IMR-90 (cell line): ENCODE results near the gene MSRB1. TPM values are rescaled to one million over a fixed set of nuclear protein-coding genes. Genes with fewer than 3 reads are reported as not detected.

ENCODE experiments used
- ATAC-seq: fragments of 200-7000 bp; cut with Tn5 transposase; 2 replicates; pipeline ENCODE4 v1.9.1; 2020; ENCODE audit warnings: low read depth, mild to moderate bottlenecking, moderate library complexity
- BruUV-seq: library from RNA; stranded (reverse); fragments of 400-500 nt; replicated peaks from 2 replicates; lab custom pipeline; 2021; lab: Mats Ljungman, UMichigan
- CTCF ChIA-PET: fragments of 300-600 bp; formaldehyde crosslinking; extraction: SDS; loops from one replicate; lab custom pipeline; 2021; ENCODE audit warnings: antibody characterized with exemption; lab: Yijun Ruan, JAX
- POLR2A ChIA-PET: fragments of 300-600 bp; sonication (Branson Sonifier 250); formaldehyde crosslinking; loops from one replicate; lab custom pipeline; 2022; ENCODE audit warnings: antibody characterized with exemption; ENCODE audit not compliant: unreplicated experiment; lab: Charles Lee
- DNase-seq: peaks from one replicate; pipeline ENCODE4 v3.0.0; 2013
- H2AFZ ChIP-seq: replicated peaks from 2 replicates; pipeline ENCODE3; 2013; ENCODE audit warnings: low read length, mild to moderate bottlenecking; ENCODE audit not compliant: poor library complexity
- H2AK5ac ChIP-seq: 2 replicates; pipeline ENCODE4 v1.6.1; 2013; ENCODE audit warnings: low read depth, low read length, inconsistent platforms
- H2AK9ac ChIP-seq: replicated peaks from 2 replicates; pipeline ENCODE3; 2013; ENCODE audit warnings: mild to moderate bottlenecking, low read depth, low read length, moderate library complexity; ENCODE audit not compliant: poor library complexity
- H2BK120ac ChIP-seq: 2 replicates; pipeline ENCODE4 v1.6.1; 2013; ENCODE audit warnings: low read depth, low read length, inconsistent platforms
- H2BK15ac ChIP-seq: 3 replicates; pipeline ENCODE4 v1.6.1; 2013; ENCODE audit warnings: low read depth, low read length, inconsistent platforms
- H2BK20ac ChIP-seq: 2 replicates; pipeline ENCODE4 v1.6.1; 2013; ENCODE audit warnings: low read depth, mild to moderate bottlenecking, inconsistent platforms, low read length, moderate library complexity
- H2BK5ac ChIP-seq: 2 replicates; pipeline ENCODE4 v1.6.1; 2013; ENCODE audit warnings: mild to moderate bottlenecking, low read depth, low read length, inconsistent platforms; ENCODE audit not compliant: poor library complexity, severe bottlenecking
- H3K14ac ChIP-seq: replicated peaks from 2 replicates; pipeline ENCODE4 v1.6.1; 2013; ENCODE audit warnings: low read depth, low read length, inconsistent platforms
- H3K18ac ChIP-seq: 2 replicates; pipeline ENCODE4 v1.6.1; 2013; ENCODE audit warnings: low read depth, low read length, control low read depth
- H3K23ac ChIP-seq: 2 replicates; pipeline ENCODE4 v1.6.1; 2013; ENCODE audit warnings: low read depth, low read length, inconsistent platforms
- H3K27ac ChIP-seq: 2 replicates; pipeline ENCODE4 v1.5.1; 2013; ENCODE audit warnings: mild to moderate bottlenecking, control low read depth, low read length; ENCODE audit not compliant: insufficient read depth
- H3K27me3 ChIP-seq: 2 replicates; pipeline ENCODE4 v1.6.1; 2013; ENCODE audit warnings: low read length; ENCODE audit not compliant: control insufficient read depth, insufficient read depth
- H3K36me3 ChIP-seq: 2 replicates; pipeline ENCODE4 v1.6.1; 2013; ENCODE audit warnings: low read length, mixed read lengths; ENCODE audit not compliant: control insufficient read depth, insufficient read depth
- H3K4ac ChIP-seq: 2 replicates; pipeline ENCODE4 v1.6.1; 2013; ENCODE audit warnings: low read depth, low read length, inconsistent platforms
- H3K4me1 ChIP-seq: 2 replicates; pipeline ENCODE4 v1.6.1; 2013; ENCODE audit warnings: low read length, mixed read lengths; ENCODE audit not compliant: control insufficient read depth, insufficient read depth
- H3K4me2 ChIP-seq: 2 replicates; pipeline ENCODE4 v1.6.1; 2013; ENCODE audit warnings: low read depth, mild to moderate bottlenecking, control low read depth, low read length, moderate library complexity
- H3K4me3 ChIP-seq: 2 replicates; pipeline ENCODE4 v1.5.1; 2013; ENCODE audit warnings: low read depth, mild to moderate bottlenecking, control low read depth, low read length, moderate library complexity; ENCODE audit not compliant: insufficient read depth
- H3K56ac ChIP-seq: 2 replicates; pipeline ENCODE4 v1.6.1; 2013; ENCODE audit warnings: low read length, inconsistent platforms; ENCODE audit not compliant: insufficient read depth; ENCODE audit errors: extremely low read depth
- H3K79me1 ChIP-seq, 2 experiments: 2 replicates each; pipeline ENCODE4 v1.6.1; 2013; ENCODE audit warnings: low read length in 2 of 2, inconsistent platforms in 1 of 2, low read depth in 1 of 2
- H3K9ac ChIP-seq: 2 replicates; pipeline ENCODE4 v1.6.1; 2013; ENCODE audit warnings: low read depth, low read length, control low read depth
- H3K9me1 ChIP-seq: 2 replicates; pipeline ENCODE4 v1.6.1; 2013; ENCODE audit warnings: low read length, inconsistent platforms; ENCODE audit not compliant: insufficient read depth
- H3K9me3 ChIP-seq: 2 replicates; pipeline ENCODE4 v1.6.1; 2013; ENCODE audit warnings: low read length; ENCODE audit not compliant: control insufficient read depth, insufficient read depth
- H4K20me1 ChIP-seq: 2 replicates; pipeline ENCODE4 v1.6.1; 2013; ENCODE audit warnings: low read length, inconsistent platforms; ENCODE audit not compliant: insufficient read depth
- H4K5ac ChIP-seq: 2 replicates; pipeline ENCODE4 v1.6.1; 2013; ENCODE audit warnings: mild to moderate bottlenecking, low read depth, low read length, control low read depth
- H4K8ac ChIP-seq, 2 experiments: 2 replicates each; pipeline ENCODE4 v1.6.1; 2013; ENCODE audit warnings: low read depth in 2 of 2, low read length in 2 of 2, control low read depth in 1 of 2, inconsistent platforms in 1 of 2
- H4K91ac ChIP-seq: 2 replicates; pipeline ENCODE4 v1.6.1; 2013; ENCODE audit warnings: low read depth, low read length, inconsistent platforms; ENCODE audit not compliant: insufficient read depth
- BHLHE40 ChIP-seq: fragments of 150-350 bp; IDR thresholded peaks from 2 replicates; pipeline ENCODE4 v1.6.1; 2016; ENCODE audit warnings: mild to moderate bottlenecking, low read depth, low read length
- CEBPB ChIP-seq: IDR thresholded peaks from 2 replicates; pipeline ENCODE4 v1.6.1; 2012; ENCODE audit warnings: low read depth, low read length, improper control_type of control experiment
- CTCF ChIP-seq: conservative IDR thresholded peaks from 2 replicates; pipeline ENCODE4 v1.5.1; 2012; ENCODE audit warnings: mild to moderate bottlenecking, low read depth, low read length, improper control_type of control experiment
- ELK1 ChIP-seq: fragments of 150-350 bp; IDR thresholded peaks from 2 replicates; pipeline ENCODE4 v1.6.1; 2016; ENCODE audit warnings: low read depth, mild to moderate bottlenecking, low read length, moderate library complexity, borderline replicate concordance
- FOS ChIP-seq: fragments of 150-350 bp; IDR thresholded peaks from 2 replicates; pipeline ENCODE4 v1.6.1; 2016; ENCODE audit warnings: low read depth, low read length
- MAFK ChIP-seq: IDR thresholded peaks from 2 replicates; pipeline ENCODE4 v1.6.1; 2012; ENCODE audit warnings: low read depth, low read length, improper control_type of control experiment
- MAZ ChIP-seq: IDR thresholded peaks from 2 replicates; pipeline ENCODE4 v1.6.1; 2012; ENCODE audit warnings: low read depth, mild to moderate bottlenecking, low read length, improper control_type of control experiment, moderate library complexity, borderline replicate concordance
- MXI1 ChIP-seq: IDR thresholded peaks from 2 replicates; pipeline ENCODE4 v1.6.1; 2012; ENCODE audit warnings: low read depth, mild to moderate bottlenecking, low read length, moderate library complexity, borderline replicate concordance
- NFE2L2 ChIP-seq: fragments of 150-350 bp; IDR thresholded peaks from 2 replicates; pipeline ENCODE4 v1.6.1; 2016; ENCODE audit warnings: low read depth, mild to moderate bottlenecking, low read length
- POLR2A ChIP-seq: IDR thresholded peaks from 2 replicates; pipeline ENCODE4 v1.6.1; 2012; ENCODE audit warnings: mild to moderate bottlenecking, low read depth, low read length
- RAD21 ChIP-seq: IDR thresholded peaks from 2 replicates; pipeline ENCODE4 v1.6.1; 2012; ENCODE audit warnings: low read length, improper control_type of control experiment
- RCOR1 ChIP-seq: IDR thresholded peaks from 2 replicates; pipeline ENCODE4 v1.6.1; 2012; ENCODE audit warnings: mild to moderate bottlenecking, low read length, improper control_type of control experiment; ENCODE audit not compliant: insufficient replicate concordance
- RFX5 ChIP-seq: IDR thresholded peaks from 2 replicates; pipeline ENCODE4 v1.8.0; 2012; ENCODE audit warnings: low read depth, mild to moderate bottlenecking, low read length, moderate library complexity
- SMC3 ChIP-seq: fragments of 150-350 bp; IDR thresholded peaks from 2 replicates; pipeline ENCODE4 v1.6.1; 2016; ENCODE audit warnings: low read depth, mild to moderate bottlenecking, antibody characterized with exemption, low read length, moderate library complexity
- USF2 ChIP-seq: fragments of 150-350 bp; IDR thresholded peaks from 2 replicates; pipeline ENCODE4 v1.6.1; 2017; ENCODE audit warnings: mild to moderate bottlenecking, antibody characterized with exemption, low read length, low read depth
- WGBS, 2 experiments: methylation state at CpG; one replicate each; pipeline versions ENCODE4 v1.1.5 to v1.1.7; 2013; ENCODE audit warnings: missing lambda C conversion rate in 2 of 2; ENCODE audit not compliant: insufficient read length in 1 of 2; ENCODE audit errors: extremely low coverage in 2 of 2; 5-methylcytosine and 5-hydroxymethylcytosine counted together
- dilution Hi-C: fragments of 300-500 bp; cut with HindIII; formaldehyde crosslinking; loops from one replicate; pipeline ENCODE4 v1.14.3; 2018; ENCODE audit warnings: low sequenced_read_pairs; ENCODE audit not compliant: unreplicated experiment
- in situ Hi-C: fragments of 300-500 bp; cut with MboI; formaldehyde crosslinking; loops from 3 replicates; pipeline ENCODE4 v1.14.3; 2019; ENCODE audit warnings: low sequenced_read_pairs, inconsistent platforms, mixed read lengths
- intact Hi-C: fragments of 100-400 bp; cut with micrococcal nuclease; formaldehyde crosslinking; loops from 2 replicates; pipeline ENCODE4 v1.10.0; 2022
- polyA plus RNA-seq, 3 experiments: library from polyadenylated mRNA; depleted of rRNA; stranded (reverse); fragments of >200 nt; gene quantifications; 2 replicates each; pipeline ENCODE4 v1.2.3, GENCODE V29; 2012; ENCODE audit warnings: low replicate concordance in 1 of 3
- total RNA-seq: library from RNA; depleted of rRNA; stranded (reverse); fragments of >200 nt; gene quantifications from 2 replicates; pipeline ENCODE4 v1.2.3, GENCODE V29; 2012

The MSRB1 gene
- total and polyA plus RNA-seq, 2 of the 4 experiments (the other 2 are of a cell fraction), result 17.0 to 32.3 TPM

- DNase-seq (no peak), ATAC-seq (no peak)
- TF ChIP-seq ELK1 (no peak), FOS (no peak), RAD21 (no peak), MXI1 (no peak), MAZ (no peak), CTCF (no peak), MAFK (no peak), RFX5 (no peak), RCOR1 (no peak), SMC3 (no peak), POLR2A (no peak), CEBPB (no peak), NFE2L2 (no peak), BHLHE40 (no peak), USF2 (no peak)
- Histone ChIP-seq H3K79me1 (no peaks in the 10 kb centered on the region), H3K9me1 (no peaks in the 10 kb centered on the region), H2BK15ac (no peak overlapping the region), H3K4me1 (no peaks in the 10 kb centered on the region), H3K9ac (no peak overlapping the region), H4K5ac (no peak overlapping the region), H3K36me3 (no peaks in the 10 kb centered on the region), H2BK120ac (no peak overlapping the region), H3K9me3 (no peaks in the 10 kb centered on the region), H3K27ac (no peak overlapping the region), H4K20me1 (no peaks in the 10 kb centered on the region), H3K4me3 (no peak overlapping the region), H3K18ac (no peak overlapping the region), H4K8ac (no peak overlapping the region), H3K4me2 (no peak overlapping the region), H3K56ac (no peak overlapping the region), H4K91ac (no peak overlapping the region), H3K27me3 (no peaks in the 10 kb centered on the region), H2AFZ (no peak overlapping the region), H2BK5ac (no peak overlapping the region), H2AK5ac (no peak overlapping the region), H3K4ac (no peak overlapping the region), H3K14ac (no peak overlapping the region), H2AK9ac (no peak overlapping the region), H3K23ac (no peak overlapping the region), H2BK20ac (no peak overlapping the region)
- WGBS, 2 experiments, result 60% methylated on average over 1 of the region's 11 CpGs; no CpG with 5 or more reads in 1 of the 2 experiments
- in situ Hi-C loops (no loop called here), intact Hi-C loops (no loop called here), dilution Hi-C loops (no loop called here)
- CTCF ChIA-PET, result no interaction called here
- BruUV-seq, result no TSS peak
- POLR2A ChIA-PET, result interaction anchor here (1.0 kb wide), 1 partner anchor 15 kb away, joined by 3 read pairs; the partner anchor contains the start of gene RPS2
Measured at GRCh38 chr16:1949507-1949906, 6.5 kb upstream of the MSRB1 start.
